GM19395 (cell line): Measurements from ENCODE around the gene KRTAP10-12.
"Not testable (repeated sequence)": the region's sequence is repeated elsewhere in the genome, so short reads cannot be mapped to it uniquely, and the experiment has no call there.

Experiments used
- ATAC-seq: cut with Tn5 transposase; IDR thresholded peaks from one replicate; pipeline ENCODE4 v1.9.1; 2021; ENCODE audit warnings: mild to moderate bottlenecking, moderate library complexity; ENCODE audit not compliant: unreplicated experiment

KRTAP10-12 gene

DNA sequence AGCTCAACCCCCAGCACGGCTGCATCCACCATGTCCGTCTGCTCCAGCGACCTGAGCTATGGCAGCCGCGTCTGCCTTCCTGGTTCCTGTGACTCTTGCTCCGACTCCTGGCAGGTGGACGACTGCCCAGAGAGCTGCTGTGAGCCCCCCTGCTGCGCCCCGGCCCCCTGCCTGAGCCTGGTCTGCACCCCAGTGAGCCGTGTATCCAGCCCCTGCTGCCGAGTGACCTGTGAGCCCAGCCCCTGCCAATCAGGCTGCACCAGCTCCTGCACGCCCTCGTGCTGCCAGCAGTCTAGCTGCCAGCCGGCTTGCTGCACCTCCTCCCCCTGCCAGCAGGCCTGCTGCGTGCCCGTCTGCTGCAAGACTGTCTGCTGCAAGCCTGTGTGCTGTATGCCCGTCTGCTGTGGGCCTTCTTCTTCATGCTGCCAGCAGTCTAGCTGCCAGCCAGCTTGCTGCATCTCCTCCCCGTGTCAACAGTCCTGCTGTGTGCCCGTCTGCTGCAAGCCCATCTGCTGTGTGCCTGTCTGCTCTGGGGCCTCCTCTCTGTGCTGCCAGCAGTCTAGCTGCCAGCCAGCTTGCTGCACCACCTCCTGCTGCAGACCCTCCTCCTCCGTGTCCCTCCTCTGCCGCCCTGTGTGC lies at the start of gene KRTAP10-12:
Gene KRTAP10-12 (plus strand): TSS at position 1 of the 639 bp plus-strand sequence. CDS start 30 bp downstream, at position 31.
- ATAC-seq, result not testable (repeated sequence)

- no peak for ATAC-seq
Measured at GRCh38 chr21:44647222-44647552, 49.8 kb upstream of the KRTAP10-12 start.

DNA sequence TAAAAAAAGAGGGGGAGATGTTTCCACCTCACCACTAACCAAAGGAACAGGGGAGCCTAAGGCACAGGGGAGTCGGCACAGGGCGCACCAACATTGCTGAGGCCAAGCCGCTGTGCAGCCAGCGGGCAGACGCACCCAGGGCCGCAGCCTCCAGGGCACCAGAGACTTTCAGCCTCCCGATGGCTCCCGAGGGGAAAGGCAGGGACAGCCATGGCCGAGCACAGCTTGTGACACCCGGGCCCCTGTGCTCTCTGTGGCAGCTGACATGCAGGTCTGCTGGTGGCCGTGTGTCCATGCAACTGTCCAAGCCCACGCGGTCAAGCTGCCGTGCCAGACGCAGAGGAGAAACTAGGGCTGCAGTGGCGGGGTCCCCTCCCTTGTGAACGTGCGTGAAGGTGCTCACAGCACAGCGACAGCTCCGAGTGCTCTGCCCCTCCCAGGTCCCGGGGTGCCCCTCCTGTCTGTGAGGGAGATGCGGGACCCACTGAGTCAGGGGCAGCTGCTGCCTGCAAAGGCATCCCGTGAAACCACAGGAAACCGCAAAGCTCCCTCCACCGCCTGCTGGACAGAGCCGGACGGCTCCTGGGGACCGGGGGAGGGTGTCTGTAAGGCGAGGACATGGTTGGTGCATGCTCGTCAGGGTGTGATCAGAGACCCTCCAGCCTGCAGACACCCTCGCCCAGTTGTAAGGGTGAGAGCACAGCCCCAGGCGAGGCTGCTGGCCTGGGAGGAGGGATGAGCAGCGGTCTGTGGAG lies 48.2 kb upstream of the KRTAP10-12 start:
- ATAC-seq, result no peak

GRCh38 chr21:44649521-44650100 lies 47.4 kb upstream of the KRTAP10-12 start:
- ATAC-seq, result no peak

GRCh38 chr21:44650265-44650972 lies 46.6 kb upstream of the KRTAP10-12 start:
- ATAC-seq, result no peak

DNA sequence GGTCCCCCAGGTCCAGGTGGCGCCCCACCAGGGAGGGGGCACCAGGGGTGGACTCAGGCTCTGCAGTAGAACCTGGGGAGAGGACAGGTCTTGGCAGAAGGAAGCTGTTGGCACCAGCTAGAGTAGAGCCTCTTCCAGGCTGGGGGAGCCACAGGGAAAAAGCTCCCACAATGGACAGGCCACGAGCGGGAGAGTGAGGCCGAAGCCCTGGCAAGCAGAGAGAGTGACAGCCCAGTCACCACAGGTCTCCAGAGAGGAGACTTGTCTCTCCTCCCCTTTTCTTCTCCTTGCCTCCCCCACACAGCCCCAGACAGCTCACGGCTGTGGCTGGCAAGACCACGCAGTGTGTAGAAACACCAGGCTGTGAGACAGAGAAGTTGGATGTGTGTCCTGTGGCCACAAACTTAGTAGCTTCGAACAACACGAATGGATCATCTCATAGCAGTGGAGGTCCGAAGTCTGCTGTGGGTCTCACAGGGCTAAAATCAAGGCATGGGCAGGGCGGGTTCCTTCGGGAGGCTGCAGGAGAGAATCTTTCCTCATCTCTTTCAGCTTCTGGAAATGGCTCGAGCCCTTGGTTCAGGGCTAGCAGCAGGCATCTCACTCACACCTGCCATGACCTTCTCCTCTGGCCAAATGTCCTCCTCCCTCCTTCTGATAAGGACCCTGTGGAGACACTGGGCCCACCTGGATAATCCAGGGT lies 45.8 kb upstream of the KRTAP10-12 start:
- no peak for ATAC-seq

GRCh38 chr21:44653123-44653522 lies 43.8 kb upstream of the KRTAP10-12 start:
- no peak for ATAC-seq

DNA sequence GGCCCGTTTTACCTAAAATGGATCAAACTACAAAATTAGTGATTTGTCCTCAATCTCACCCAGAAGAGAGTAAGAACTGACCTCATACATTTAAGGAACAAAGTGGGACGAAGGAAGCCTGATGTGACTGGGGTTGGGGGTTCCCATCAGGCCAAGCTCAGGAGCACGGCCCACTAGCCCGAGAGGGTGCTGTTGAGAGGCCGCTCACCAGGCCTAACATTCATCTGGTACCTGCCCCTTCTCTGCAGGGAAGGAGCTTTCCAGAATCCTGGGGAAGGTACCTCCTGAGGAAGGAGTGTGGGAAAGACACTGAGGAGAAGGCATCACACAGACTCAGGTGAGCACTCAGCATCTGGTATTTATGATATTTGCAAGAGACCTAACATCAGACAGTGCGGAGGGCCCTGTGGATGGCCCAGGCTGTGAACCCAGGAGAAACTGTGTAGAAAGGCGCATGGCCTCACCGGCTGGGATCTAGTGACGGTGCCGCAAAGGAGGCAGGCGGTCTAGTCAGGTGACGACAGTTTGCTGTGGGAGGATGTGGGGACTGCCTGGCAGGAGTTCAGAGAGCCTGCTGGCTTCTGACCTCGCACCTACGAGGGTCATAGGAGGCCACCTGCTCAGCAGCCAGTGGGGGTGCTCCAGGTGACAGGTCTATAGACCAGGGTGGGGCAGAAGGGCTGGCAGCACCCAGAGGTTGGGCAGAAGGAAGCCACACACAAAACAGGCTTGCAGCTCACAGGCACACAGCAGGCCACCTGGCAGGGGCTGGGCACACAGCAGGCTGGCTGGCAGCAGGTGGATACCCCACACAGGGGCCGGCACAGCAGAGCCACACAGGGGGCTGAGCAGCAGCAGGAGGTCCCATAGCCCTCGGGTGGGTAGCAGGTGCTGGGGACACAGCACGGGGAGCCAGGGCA lies 43.1 kb upstream of the KRTAP10-12 start:
- no peak for ATAC-seq

GRCh38 chr21:44654576-44655175 lies 42.3 kb upstream of the KRTAP10-12 start, which contains the start of gene KRTAP12-4:
Gene KRTAP12-4, minus strand, starts transcription at chr21:44654659. Its CDS starts 45 bp downstream, at chr21:44654614.
- no peak for ATAC-seq

- ATAC-seq, result no peak
Measured at GRCh38 chr21:44656868-44657267, 40.1 kb upstream of the KRTAP10-12 start.

- no peak for ATAC-seq
Measured at GRCh38 chr21:44657635-44658540, 39.1 kb upstream of the KRTAP10-12 start, which contains the start of gene KRTAP12-3. Gene KRTAP12-3, plus strand, starts transcription at chr21:44657932. Its CDS starts 48 bp downstream, at chr21:44657980.

DNA sequence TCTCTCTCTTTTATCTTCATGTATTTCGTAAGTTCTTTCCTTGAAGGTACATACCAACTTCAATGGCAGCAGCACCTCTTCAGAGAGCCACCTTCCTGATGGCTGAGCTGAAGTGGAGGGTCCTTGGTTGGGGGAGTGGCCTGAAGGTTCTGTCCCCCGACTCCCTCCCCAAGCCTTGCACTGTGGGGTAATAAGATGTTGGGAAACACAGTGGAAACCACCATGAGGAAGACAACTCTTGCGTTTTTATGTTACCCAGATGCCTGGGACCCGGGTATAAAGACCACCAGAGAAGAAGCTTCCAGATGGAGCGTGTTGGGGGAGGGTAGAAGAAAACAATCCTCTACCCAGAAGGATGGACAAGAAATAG lies 38.4 kb upstream of the KRTAP10-12 start:
- no peak for ATAC-seq

DNA sequence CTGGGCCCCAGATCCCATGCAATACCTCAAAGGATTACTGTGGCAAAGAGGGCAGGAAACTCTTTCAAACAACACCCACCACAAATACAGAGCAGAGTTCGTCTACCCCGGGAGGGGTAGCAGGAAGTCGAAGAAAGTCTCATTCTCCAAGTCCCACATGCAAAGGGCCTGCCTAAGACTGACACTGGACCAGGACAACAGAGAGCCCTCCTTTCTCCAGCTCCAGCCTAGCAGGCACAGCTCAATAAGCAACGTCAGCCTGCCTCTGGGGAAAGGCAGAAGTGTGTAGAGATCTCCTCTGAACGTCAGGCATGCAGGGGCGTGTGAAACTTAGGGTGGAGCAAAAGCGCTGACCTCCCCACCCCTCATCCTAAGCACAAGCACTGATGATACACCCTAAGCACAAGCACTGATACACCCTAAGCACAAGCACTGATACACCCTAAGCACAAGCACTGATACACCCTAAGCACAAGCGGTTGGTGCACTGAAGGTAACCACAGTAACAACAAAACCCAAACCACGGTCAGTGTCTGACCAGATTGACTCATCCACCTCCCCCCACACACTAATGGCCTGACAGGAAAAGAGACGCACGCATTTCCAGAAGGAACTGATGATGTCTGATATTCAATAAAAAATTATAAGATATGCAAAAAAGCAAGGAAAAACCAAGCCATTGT lies 37.9 kb upstream of the KRTAP10-12 start:
- no peak for ATAC-seq

- not testable (repeated sequence) for ATAC-seq
Measured at GRCh38 chr21:44661567-44661966, 35.4 kb upstream of the KRTAP10-12 start.

GRCh38 chr21:44664691-44665090 lies 32.3 kb upstream of the KRTAP10-12 start:
- ATAC-seq, result no peak

DNA sequence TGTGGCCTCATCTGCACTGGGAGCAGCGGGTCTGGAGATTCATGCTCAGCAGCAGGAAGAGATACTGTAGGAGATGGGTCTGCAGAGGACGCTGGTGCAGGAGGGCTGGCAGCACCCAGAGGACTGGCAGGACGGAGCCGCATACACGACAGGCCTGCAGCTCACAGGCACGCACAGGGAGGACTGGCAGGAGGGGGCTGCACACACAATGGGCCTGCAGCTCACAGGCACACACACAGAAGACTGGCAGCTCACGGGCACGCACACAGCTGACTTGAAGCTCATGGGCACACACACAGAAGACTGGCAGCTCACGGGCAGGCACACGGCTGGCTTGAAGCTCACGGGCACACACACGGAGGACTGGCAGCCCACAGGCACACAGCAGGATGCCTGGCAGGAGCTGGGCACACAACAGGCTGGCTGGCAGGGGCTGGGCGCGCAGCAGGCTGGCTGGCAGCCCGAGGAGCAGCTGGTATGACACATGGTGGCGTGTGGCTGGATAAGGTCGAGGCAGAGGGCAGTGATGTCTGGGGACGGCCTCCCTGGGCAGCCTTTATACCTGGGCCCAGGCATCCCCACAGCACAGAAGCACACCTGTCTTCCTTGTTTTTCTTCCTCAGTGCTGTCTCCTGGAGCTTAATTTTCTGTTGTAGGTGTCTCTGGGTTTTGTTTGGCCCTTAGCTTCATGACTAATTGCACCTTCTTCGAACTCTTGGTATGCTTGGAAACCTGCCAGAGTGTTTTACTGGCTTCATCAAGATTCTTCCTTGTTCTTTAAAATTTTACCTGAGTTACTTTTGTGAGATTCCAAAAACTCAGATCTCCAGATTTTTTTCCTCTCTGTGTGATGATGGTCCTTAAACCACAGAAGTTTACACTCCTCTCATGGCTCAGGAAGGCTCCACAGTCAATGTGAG lies 30.3 kb upstream of the KRTAP10-12 start, which contains the start of gene KRTAP12-2:
Gene KRTAP12-2 (minus strand): TSS at position 527 of the 920 bp plus-strand sequence. CDS start 41 bp downstream, at position 486.
- ATAC-seq, result no peak
